ENCODE measurements around the gene CPXM2. TPM values are rescaled to one million over a fixed set of nuclear protein-coding genes. Genes with fewer than 3 reads are reported as not detected.

The CPXM2 gene
- total RNA-seq, 3 donors from 2014 or later, result 3.1 to 56.1 (median 7.7) TPM

DNA sequence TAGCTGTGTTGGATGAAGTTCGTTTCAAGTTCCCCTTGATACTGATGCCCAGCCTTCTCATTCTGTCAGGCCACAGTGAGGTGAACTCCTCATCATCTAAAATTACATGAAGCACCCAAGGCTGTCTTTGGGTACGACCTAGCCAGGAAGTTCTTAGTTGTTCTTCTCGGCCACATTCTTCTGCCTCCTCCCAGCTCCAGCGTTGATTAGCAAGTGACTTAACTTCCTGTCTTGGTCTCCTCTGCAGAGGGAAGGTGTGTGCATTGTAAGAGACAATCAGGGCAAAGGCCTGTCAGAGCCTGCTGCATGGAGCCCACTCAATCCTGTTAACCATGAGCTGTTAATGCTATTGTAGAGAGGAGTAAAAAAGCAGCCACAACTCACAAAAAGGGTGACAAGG lies 43.2 kb upstream of the CPXM2 start:
- DNase-seq (no peak), ATAC-seq (no peak)
- TF ChIP-seq, protein P1, sequence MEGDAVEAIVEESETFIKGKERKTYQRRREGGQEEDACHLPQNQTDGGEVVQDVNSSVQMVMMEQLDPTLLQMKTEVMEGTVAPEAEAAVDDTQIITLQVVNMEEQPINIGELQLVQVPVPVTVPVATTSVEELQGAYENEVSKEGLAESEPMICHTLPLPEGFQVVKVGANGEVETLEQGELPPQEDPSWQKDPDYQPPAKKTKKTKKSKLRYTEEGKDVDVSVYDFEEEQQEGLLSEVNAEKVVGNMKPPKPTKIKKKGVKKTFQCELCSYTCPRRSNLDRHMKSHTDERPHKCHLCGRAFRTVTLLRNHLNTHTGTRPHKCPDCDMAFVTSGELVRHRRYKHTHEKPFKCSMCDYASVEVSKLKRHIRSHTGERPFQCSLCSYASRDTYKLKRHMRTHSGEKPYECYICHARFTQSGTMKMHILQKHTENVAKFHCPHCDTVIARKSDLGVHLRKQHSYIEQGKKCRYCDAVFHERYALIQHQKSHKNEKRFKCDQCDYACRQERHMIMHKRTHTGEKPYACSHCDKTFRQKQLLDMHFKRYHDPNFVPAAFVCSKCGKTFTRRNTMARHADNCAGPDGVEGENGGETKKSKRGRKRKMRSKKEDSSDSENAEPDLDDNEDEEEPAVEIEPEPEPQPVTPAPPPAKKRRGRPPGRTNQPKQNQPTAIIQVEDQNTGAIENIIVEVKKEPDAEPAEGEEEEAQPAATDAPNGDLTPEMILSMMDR (IDR thresholded peaks at IDR 0.05), result no peak
- Histone ChIP-seq H3K4me1 (ENCODE audit: low read depth) (no peaks in the 10 kb centered on the region), H3K4me3 (no peak overlapping the region), H3K36me3 (ENCODE audit: low read depth) (no peaks in the 10 kb centered on the region), H3K9me3 (peaks cover 4% of the 10 kb centered on the region)
- intact Hi-C loops (cut with DNase I, micrococcal nuclease), result no loop called here

DNA sequence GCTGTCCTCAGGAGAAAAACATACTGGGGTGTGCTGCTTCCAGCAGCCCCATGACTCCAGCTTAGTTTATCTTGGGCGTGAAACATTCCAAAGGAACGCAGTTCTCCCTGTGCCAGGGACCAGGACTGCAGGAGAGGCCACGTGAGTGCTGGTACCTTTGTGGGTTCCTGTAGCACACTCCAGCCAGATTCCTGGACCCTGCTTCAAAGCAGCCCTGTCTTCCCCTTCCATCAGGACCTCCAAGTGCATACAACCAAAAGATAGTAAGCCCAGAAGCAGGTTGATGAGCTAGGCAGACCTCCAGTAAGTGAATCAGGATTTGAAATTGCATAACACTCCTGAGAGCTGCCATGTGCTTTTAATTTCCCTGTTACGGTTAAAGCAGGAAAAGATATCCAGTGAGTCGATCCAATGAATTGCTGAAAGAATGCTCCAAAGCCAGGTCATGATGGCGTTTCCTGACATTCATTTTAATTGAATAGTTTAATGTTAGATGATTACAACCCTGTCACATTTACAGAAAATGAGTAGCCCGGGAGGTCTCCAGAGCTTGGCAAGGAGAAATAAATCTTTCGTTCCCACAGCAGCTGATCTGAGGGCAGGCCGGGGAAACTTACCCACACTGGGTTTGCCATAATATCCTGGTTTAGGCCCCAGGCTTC lies 38.9 kb upstream of the CPXM2 start:
- Histone ChIP-seq H3K36me3 (ENCODE audit: low read depth) (no peaks in the 10 kb centered on the region), H3K4me3 (no peak overlapping the region), H3K4me1 (ENCODE audit: low read depth) (no peaks in the 10 kb centered on the region), H3K9me3 (peaks cover 7% of the 10 kb centered on the region)
- DNase-seq (no peak), ATAC-seq (no peak)
- TF ChIP-seq, protein P1 (IDR thresholded peaks at IDR 0.05), result no peak
- intact Hi-C loops (cut with DNase I, micrococcal nuclease), result no loop called here

DNA sequence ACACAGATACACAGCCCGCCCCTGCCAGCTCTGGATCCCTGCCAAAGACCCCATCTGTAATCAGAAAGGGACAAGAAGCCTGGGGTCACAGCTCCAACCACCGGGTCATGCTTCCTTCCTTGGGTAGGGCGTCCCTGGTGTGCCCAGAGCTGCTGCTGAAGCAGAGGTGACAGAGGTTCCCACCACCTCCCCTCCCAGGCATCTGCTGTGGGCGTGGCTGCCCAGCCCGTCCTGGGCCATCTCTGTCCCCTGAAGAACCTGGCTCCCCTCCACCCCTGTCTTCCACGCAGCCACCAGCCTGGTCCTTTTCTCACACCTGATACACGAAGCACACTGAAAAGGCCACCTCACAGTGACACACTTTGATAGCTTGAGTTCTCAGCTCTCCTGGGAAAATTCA lies 38.2 kb upstream of the CPXM2 start:
- no peaks in the 10 kb centered on the region for H3K36me3 ChIP-seq (ENCODE audit: low read depth)
- H3K4me1 ChIP-seq (ENCODE audit: low read depth), result no peaks in the 10 kb centered on the region
- TF ChIP-seq, protein P1 (IDR thresholded peaks at IDR 0.05), result no peak
- H3K9me3 ChIP-seq, result peaks cover 7% of the 10 kb centered on the region
- intact Hi-C loops (cut with DNase I, micrococcal nuclease), result no loop called here
- no peak overlapping the region for H3K4me3 ChIP-seq
- ATAC-seq (no peak), DNase-seq (no peak)

- TF ChIP-seq, protein P1 (IDR thresholded peaks at IDR 0.05), result no peak
- Histone ChIP-seq H3K4me3 (no peak overlapping the region), H3K36me3 (ENCODE audit: low read depth) (no peaks in the 10 kb centered on the region), H3K9me3 (peaks cover 7% of the 10 kb centered on the region), H3K4me1 (ENCODE audit: low read depth) (no peaks in the 10 kb centered on the region)
- intact Hi-C loops (cut with DNase I, micrococcal nuclease), result no loop called here
- DNase-seq, result no peak
- ATAC-seq, result no peak
Measured at GRCh38 chr10:123928427-123928826, 36.8 kb upstream of the CPXM2 start.

- no peak for ATAC-seq
- intact Hi-C loops (cut with DNase I, micrococcal nuclease), result no loop called here
- Histone ChIP-seq H3K4me1 (ENCODE audit: low read depth) (no peaks in the 10 kb centered on the region), H3K9me3 (peaks cover 7% of the 10 kb centered on the region), H3K36me3 (ENCODE audit: low read depth) (no peaks in the 10 kb centered on the region), H3K4me3 (no peak overlapping the region)
- no peak for DNase-seq
- TF ChIP-seq, protein P1 (IDR thresholded peaks at IDR 0.05), result no peak
Measured at GRCh38 chr10:123926401-123927264, 35.0 kb upstream of the CPXM2 start.

Measured in mucosa of descending colon (tissue), 3 donors.